Muscle of back (tissue), 11 donors: Measurements from ENCODE around the gene ABCB6. TPM values are rescaled to one million over a fixed set of nuclear protein-coding genes. Genes with fewer than 3 reads are reported as not detected.

Experiments
- DNase-seq, 3 donors: peaks; one replicate each; pipeline versions ENCODE4 v3.0.0 to v3.0.0-alpha.2; 2013
- polyA plus RNA-seq, 10 donors: library from polyadenylated mRNA; unstranded; fragments of 120-200 nt; gene quantifications; one replicate each; pipeline ENCODE4 v1.2.1, GENCODE V29; 2013; ENCODE audit not compliant: insufficient read length in 10 of 10

The ABCB6 gene
- polyA plus RNA-seq, 10 donors: 25.4 to 40.4 (median 32.7) TPM

DNA sequence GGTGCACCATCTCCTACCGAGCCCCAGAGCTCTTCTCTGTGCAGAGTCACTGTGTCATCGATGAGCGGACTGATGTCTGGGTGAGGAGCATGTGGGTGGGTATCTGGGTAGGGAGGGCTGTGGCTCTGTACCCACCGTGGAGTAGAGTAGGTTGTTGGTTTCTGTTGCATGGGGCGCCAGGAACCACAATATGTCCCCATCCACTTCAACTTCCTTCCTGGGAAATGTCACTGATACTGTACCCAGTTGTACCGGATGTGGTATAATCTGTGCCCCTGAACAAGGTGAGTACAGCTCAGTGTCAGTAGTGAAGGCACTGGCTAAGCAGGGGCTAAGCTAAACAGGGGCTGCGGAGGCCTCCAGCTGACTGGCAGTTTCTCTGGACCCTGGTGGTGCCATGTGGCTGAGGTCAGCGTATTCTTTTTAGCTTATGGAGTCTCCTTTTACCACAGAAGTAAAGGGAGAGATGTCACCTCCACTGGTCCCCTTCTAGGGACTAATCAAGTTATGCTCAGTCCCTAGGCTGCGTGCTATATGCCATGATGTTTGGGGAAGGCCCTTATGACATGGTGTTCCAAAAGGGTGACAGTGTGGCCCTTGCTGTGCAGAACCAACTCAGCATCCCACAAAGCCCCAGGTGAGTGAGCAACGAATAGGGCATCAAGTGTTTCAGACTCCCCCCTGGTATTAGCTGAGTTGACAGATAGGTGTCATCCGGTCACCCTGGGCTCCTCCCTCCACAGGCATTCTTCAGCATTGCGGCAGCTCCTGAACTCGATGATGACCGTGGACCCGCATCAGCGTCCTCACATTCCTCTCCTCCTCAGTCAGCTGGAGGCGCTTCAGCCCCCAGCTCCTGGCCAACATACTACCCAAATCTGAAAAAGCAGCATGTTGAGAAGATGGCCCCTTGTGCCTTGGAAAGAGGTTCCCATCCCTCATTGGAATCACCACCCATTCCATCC is 29.2 kb upstream of the ABCB6 start:
- no peak for DNase-seq

DNA sequence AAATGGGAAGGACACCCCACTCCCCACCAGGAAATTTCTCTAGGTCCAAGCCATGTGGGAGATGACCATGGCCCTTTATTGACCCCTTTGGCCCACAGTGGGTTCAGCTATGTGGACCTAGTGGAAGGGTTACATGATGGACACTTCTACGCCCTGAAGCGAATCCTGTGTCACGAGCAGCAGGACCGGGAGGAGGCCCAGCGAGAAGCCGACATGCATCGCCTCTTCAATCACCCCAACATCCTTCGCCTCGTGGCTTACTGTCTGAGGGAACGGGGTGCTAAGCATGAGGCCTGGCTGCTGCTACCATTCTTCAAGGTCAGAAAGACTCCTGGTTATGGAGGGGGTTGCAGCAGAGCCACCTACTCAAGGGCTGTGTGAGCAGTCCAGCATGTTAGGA is 27.8 kb upstream of the ABCB6 start:
- no peak for DNase-seq

DNA sequence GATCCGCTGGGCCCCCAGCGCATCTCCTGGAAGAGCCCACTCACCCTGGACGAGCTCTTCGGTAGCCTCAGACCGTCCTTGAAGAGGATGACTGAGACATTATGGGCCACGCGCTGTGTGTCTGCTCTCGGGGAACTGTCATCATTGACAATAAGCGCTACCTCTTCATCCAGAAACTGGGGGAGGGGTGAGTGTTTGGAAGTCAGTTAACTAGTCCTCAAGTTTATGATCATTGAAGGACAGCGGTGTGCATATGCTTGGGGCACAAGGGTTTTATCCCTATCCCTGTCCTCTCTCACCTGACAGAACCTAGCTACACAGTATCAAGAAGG is 27.1 kb upstream of the ABCB6 start:
- no peak for DNase-seq

DNA sequence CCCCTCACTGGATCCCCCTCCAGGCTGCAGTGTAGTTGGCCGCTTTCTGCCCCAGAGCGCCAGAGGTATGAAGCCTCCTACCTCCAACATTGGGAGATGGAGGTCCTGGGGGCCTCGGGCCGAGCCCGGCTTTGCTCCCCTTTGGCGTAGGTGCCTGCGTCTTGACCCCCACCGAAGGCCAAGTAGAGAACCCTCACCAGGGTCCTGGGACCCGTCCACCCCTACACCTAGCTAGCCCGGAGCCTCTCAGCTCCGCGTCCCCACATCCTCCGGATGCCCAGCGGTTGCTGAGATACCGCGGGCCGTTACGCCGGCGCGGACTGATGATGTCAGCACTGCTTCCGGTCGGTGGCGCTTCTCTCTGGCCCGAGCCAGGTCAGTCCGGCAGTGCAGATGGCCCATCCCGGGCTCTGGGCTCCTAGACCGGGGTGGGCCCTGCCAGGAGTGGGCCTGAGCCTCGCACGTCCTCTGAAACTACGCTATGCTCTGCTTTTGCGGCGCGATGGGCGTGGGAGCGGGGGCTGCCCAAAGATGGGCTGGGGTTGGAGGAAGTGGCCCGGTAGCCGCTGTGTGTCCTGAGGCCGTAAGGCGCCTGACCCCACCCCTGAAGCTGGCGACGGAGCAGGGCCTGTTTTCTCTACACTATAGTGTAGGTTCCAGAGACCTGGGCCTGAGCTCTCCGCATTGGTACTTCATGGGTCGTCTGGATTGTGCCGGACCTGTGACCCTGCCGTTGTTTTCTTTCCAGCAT is 26.6 kb upstream of the ABCB6 start, which contains the start of the genes GLB1L and STK16:
TSS of gene GLB1L (minus strand) at position 297 of the 751 bp plus-strand sequence. CDS start 1,871 bp downstream, outside the sequence.
TSS of gene STK16 (plus strand) at position 332 of the 751 bp plus-strand sequence. CDS start 521 bp downstream, outside the sequence.
- DNase-seq: peak; percentile 92 to 98 (median 96)

DNA sequence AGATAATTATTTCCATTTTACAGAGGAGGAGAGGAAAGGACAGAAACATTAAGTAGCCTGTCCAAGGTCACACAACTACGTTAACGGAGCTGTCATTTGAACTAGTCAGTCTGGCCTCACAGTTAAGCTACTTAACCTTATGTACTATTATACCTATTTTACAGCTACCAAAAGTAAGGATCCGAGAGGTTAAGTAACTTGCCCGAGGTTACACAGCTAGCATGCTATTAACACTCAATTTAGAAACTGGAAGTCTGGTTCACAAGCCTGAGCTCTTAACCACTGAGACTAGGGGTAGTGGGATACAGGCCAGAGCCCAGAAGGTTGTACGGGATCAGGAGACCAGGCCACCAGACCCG is 26.0 kb upstream of the ABCB6 start:
- no peak for DNase-seq

DNA sequence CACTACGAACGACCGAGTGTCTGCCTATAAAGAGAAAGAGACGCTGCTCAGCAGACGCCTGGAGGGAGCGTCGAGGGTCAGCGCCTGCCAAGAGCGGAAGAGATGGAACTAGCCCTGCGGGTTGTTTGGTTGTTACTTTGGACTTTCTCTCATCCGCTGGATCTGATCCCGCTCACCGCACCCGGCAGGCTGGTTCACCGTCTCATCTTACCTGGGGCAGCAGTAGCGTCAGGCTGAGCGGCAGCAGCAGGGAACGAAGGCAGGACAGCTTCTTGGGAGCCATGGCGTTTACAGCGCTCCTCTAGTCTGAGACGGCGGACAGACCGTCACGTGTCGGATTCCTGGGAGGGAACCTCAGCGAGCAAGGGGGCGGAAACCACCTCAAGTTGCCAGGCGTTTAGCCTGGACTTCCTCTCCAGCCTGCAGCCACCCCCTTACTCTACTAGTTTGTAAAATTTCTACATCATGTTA is 24.6 kb upstream of the ABCB6 start:
- DNase-seq: peak in 1 of 3 donors; percentile 64

DNA sequence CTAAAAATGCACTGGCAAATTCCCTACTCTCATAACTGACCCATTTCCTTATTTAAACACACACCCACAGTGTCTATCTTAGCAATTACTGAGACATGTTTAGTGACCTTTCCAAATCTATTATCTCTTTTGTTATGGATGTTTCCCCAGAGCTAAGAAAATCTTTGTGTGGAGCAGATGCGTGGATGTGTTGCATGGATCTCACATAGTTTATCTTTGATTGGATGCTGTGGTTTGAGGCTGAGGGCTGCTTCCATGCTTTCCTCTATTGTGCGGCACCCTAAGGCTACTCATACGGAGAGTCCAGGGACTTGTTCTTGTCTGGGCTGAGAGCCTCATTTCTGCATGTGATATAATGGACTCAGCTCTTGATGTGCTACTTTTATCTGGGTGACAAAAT is 15.6 kb upstream of the ABCB6 start:
- DNase-seq: no peak

DNA sequence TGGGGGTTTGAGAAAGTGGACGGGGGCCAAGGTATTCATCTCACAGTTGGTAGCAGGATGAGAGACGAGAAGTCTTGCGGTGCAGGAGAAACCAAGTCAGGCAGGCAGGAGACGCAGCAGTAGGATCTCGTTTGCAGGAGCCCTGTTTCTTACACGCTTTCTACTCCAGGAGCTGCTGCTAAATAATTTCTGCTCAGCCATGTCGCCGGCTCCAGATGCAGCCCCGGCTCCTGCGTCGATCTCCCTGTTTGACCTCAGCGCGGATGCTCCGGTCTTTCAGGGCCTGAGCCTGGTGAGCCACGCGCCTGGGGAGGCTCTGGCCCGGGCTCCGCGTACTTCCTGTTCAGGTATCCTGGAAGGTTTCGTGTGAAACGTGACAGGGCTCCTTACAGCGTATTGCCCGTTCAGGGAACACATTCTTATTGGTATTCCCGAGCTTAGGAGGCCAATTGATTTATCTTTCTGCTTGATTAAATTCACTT is 11.3 kb upstream of the ABCB6 start:
- DNase-seq: no peak

DNA sequence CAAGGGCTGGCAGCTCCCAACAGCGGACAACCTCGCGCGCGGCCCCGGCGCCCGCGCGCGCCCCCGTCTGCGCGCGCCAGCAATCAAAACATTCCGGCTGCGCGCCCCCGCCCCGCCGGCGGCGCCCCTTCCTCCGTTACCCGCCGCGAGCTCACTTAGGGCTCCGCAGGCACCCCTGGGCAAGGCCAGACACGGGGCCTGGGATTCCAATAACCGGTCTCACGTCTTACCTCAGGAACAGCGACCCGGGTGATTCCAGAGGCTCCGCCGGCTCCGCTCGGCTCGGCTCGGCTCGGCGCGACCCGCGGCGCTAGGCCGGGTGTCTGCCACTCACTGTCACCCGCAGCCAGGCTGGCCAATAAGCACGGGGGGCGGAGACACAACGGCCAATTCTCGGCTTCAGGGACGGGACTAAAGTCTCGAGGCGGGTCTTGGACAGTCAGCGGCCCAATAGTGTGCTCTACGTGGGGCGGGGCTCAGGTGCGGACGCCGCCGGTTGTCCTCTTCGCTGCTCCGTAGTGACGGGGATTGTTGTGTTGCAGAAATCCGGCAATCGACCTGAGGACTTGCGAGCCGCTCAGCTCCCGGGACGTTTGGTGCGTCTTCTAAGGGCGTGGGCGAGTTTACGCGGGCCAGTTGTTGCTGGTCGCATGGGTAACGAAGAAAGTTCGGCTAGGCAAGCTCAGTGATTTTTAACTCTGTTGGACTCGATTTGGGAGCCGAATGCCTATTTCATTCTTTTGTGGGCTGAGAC is 10.7 kb upstream of the ABCB6 start, which contains the start of the genes ANKZF1 and ATG9A:
TSS of gene ANKZF1 (plus strand) at position 502 of the 754 bp plus-strand sequence. CDS start 452 bp downstream, outside the sequence.
TSS of gene ATG9A (minus strand) at position 332 of the 754 bp plus-strand sequence. CDS start 1,612 bp downstream, outside the sequence.
- DNase-seq: peak; percentile 97 to 99 (median 99)

DNA sequence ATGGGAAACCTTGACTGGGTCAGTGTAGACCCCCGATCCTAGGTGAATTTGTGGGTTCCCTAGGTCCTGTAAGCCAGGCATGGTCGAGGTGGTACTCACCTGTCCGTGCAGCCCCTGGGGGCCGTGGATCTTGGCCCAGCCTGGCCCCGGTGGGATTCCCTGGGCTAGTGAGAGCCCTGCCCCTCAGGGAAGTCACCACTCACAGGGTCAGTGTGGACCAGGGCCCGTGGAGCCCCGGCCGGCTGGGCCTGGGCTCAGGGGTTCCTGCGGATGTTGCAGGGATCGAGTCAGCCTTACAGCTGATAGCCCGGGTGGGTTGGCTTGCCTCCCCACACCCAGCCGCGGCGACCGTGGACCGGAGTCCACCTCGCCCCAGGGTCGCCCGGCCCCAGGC is 10.2 kb upstream of the ABCB6 start:
- DNase-seq: peak in 1 of 3 donors; percentile 32

DNA sequence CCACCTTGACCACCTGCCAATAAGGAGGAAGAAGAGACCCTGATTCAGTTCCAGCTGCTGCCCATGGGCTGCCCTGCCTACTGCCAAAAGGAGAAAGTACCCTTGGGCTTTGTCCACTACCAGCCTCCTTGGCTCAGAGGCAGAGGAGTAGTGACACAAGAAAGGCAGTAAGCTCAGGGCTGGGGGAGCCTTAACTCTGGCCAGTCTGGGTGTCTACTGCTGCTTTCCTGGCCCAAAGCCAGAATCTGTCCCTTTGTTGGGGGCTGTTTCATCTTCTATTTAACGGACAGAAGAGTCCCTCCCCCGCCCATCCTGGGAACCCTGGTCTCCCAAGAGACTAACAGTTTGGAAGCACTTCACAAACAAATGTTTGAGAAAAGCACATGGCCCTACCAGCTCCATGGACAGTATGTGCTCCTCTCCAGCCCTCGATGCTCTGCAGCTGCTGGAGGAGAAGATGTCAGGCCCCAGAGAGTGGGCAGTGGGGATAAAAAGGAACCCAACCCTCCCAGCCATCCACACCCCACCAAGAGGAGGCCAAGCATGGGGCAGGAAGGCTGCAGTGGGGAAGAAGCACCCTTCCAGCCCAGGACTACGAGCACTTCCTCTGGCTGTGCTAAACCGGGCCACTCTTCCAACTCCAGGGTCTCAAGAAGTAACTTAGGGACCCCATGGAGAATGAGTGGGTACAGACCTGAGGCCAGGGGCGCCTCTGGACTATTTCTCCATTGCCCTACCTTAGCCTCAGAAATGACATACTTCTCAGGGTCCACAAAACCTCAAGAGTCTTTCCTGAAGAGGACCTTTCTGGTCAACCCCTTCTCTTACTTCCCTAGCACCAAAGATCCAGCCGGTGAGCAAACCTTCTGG is 9.5 kb upstream of the ABCB6 start:
- DNase-seq: no peak

DNA sequence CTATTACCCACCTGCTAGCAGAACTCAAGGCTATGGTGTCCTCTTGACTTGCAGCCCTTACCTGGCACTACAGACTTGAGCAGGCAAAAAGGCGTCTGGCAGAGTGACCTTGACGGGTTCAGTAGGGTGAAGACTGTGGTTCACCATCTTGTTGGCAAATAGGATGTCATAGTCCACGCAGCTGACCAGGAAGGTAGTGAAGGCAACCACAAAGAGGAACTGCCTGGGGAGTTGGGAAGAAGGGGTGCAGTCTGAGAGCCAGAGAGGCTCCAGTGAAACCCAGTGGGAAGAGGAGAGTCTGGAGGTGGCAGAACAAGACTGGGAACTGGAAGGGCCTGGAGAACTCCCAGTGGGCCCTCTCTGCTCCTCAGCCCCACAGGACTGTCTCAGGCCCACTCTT is 6.6 kb upstream of the ABCB6 start:
- no peak for DNase-seq

DNA sequence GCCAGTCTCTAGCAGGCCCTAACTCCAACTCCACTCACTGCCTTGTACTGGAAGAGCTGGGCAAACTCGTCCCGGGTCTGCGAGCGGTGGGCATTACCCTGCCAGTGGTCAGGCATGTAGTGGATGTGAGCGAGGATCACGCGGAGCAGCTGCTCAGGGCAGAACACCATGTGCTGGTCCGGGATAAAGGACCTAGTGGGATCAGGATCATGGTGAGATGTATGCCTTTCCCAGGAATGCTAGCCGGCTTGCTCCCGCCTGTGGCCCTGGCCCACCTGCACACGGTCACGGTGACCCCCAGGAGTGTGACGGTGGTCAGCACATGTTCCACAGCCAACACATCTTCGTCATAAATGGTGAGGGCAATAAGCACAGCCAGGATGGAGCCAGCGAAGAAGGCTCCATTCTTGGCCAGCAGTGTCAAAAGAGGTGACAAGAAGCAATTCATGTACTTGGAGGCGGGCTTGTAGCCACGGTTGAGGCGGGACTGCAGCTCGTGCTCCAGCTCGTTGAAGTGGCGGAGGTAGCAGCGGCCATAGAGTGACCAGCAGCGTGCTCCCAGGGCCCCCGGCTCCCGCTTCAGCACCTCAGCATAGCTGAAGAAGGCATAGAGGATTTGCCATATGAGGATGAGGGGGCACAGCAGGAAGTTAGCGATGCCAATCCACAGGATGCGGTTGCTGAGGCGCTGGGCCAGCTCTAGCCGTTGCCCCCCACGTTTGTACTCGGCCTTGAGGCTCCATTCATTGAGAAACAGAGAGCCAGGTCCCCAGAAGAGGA is 5.3 kb upstream of the ABCB6 start:
- DNase-seq: no peak

DNA sequence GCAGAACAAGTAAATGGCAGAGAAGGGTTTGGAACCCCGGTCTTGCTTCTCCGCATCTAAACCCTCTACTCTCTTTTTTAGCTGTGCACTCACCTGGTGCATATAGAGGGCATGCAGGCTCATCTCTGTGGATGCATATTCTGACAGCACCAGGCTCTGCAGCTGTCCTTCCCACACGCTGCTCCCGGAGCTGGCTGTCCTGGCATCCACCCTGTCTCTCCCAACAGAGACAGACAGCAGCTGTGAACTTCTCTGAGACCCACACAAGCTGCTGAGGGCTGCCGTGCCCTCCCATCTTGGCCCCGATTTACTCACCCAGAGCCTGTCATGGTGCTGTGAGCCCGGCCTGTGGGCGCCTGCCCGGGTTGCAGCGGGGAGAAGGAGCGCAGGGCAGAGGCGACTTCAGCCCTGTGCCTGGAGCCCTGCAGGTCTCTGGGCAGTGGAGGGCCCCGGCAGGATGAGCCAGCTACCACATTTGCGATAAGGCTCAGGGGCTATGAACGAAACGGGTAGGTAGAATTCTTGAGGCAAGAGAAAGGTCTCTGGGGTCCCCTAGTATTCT is 3.3 kb upstream of the ABCB6 start:
- no peak for DNase-seq

DNA sequence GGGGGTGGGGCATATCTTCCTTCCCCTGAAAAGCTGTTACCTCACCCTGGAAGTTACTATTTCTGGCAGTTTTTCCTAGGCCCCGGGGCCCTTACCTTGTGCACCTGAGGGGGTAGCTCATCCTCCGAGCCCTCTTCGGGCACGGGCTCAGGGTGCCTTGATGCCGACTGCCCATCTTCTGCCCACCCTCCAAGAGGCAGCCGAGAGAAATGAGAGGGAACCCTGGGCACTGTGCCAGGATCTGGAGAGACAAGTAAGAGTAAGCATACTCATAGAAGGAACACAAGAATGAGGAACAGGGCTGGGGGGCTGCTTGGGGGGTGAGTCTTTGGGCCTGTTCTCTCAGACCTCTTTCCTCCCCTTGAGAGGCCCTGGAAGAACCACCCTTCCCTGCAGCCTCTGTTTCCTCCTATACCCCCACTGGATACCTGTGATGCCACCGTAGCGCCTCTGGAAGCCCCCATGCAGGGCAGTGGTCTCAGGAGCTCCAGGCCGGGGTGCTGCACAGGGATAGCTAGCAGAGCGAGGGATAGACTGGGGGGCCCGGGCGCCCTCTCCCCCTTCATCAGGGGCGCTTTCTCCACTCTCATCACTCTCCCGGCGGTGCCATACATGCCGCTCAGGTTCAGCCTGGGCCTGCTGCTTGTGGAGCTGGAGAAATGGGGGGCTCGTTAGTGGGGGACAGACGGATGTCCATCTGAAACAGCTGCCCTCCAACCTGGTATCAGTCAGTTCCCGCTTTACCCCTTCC is 2.1 kb upstream of the ABCB6 start:
- no peak for DNase-seq

DNA sequence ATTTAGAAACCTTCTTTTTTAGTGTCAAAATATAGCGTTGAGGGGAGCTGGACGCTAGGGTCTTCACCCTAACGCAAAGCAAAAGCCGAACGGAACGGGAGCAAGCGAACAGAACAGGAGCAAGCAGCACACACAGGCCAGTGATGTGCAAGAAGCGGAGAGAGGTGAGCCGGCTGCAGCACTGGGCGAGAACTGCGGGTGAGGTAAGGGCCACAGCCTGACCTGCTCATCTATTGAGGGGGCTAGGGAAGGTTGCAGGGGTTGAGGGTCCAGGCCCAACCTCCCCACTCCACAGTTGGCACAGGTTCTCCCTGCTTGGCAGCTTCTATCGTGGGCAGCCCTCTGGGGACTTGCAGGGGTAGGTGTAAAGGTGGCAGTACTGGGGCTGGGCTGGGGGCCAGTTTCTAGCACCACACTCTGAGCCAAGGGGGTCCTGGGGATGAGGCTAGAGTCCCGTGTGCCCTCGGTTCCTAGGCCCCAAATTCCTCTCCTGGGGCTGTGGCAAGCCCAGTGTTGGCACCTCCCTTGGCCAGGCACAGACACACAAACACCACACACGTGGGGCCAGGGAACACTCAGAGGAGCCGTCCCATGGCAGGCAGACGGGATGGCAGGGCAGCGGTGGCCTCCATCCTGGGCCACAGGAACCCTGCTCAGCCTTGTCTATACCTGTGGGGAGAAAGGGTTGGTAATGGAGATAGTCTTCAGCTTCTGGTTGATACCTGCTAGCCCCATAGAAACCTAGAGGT is 1.2 kb upstream of the ABCB6 start:
- no peak for DNase-seq

DNA sequence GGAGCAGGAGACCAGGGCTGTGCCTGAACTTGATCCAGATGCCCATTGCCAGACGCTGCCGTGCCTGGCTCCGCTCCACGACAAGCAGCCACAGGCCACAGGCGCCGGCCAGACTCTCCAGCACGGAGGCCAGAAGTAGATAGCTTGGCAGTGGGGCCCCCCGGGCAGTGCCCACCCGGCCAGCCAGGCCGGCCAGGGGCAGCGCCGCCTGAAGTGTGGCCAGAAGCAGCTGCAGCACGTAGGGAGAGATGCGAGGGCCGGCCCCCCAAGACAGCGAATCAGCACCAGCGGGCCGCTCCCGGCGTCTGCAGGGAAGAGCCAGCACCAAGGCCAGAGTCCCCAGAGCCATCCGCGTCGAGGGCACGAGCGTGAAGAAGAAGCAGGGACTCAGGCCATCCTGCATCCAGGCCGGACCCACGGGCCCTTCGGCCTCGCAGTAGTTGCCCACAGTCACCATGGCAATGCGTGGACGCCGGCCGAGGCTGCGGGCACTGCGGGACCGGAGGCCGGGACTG is 484 bp downstream of the ABCB6 start:
- DNase-seq: no peak

DNA sequence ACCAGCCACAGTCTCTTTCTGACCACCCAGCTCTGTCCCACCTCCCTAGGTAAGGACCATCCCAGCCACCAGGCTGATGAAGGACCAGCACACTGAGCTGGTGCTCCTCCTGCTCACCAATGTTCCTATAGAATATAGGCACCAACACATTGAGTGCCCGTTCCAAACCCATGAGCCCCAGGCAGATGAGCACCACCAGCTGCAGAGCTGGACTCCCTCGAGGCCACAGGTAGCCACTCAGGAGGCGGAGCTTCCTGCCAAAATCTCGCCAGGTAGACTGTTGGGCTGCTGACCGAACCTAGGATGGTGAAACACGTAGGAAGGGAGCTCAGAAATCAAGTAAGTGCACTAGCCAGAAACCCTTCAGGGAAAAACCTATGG is 2.2 kb downstream of the ABCB6 start:
- no peak for DNase-seq
